GM12892 (cell line): ENCODE results near the gene CARM1.

Source experiments
- POLR2A ChIP-seq: IDR thresholded peaks from 2 replicates; pipeline ENCODE4 v1.6.1; 2011; ENCODE audit warnings: low read depth, low read length, control low read depth
- TAF1 ChIP-seq: IDR thresholded peaks from 2 replicates; pipeline ENCODE4 v1.6.1; 2011; ENCODE audit warnings: low read depth, mild to moderate bottlenecking, control low read depth, low read length, borderline replicate concordance

- TF ChIP-seq POLR2A (no peak), TAF1 (no peak)
Measured at GRCh38 chr19:10884274-10884673, 12.9 kb downstream of the CARM1 start.
